Measurements from ENCODE around the gene HECTD2. TPM values are rescaled to one million over a fixed set of nuclear protein-coding genes. Genes with fewer than 3 reads are reported as not detected.

The HECTD2 gene, protein sequence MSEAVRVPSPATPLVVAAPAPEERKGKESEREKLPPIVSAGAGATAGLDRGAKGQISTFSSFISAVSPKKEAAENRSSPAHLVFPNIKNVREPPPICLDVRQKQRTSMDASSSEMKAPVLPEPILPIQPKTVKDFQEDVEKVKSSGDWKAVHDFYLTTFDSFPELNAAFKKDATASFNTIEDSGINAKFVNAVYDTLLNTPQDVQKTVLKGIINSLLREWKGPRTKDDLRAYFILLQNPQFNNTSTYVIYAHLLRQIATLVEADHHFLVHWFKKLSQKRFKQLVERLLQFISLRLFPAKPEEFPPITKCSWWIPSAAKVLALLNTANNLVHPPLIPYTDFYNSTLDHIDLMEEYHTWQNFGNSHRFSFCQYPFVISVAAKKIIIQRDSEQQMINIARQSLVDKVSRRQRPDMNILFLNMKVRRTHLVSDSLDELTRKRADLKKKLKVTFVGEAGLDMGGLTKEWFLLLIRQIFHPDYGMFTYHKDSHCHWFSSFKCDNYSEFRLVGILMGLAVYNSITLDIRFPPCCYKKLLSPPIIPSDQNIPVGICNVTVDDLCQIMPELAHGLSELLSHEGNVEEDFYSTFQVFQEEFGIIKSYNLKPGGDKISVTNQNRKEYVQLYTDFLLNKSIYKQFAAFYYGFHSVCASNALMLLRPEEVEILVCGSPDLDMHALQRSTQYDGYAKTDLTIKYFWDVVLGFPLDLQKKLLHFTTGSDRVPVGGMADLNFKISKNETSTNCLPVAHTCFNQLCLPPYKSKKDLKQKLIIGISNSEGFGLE
- 7.4 and 12.9 TPM in 2 replicates for total RNA-seq

DNA sequence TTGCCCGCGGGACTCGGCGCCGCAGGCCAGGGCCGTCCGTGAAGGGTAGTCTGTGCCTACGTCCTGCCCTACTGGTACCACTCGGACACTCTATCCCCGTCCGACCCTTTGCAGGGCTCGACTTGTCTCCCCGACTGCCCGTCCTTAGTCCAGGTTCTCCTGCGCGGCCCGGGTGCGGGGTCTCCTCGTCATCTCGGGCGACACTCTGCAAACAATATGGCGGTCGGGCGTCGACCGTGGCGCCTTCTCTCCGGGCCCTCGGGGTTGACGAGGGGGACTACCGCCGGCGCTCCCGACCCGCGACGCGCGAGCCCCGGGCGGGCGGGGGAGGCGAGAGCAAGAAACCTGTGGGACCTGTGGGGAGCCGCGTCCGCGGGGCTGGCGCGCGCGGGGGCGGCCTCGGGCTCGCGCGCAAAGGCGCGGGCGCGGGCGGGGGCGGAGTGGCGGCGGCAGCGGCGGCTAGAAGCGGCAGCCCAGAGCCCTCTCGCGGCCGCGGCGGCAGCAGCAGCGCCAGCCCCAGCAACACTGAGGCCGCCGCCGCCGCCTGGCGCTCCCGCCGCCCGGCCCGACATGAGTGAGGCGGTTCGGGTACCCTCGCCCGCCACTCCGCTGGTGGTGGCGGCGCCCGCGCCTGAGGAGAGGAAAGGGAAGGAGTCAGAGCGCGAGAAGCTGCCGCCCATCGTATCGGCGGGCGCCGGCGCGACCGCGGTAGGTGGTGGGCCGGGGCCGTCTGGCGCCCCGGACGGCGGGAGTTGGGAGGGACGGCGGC lies at the start of gene HECTD2:
TSS of gene HECTD2 (plus strand) at position 476 of the 769 bp plus-strand sequence. CDS start at position 571, 95 bp downstream.

Small RNA genes lying within 50 kb of the gene (small RNA-seq; reads per million reads assigned to genes)
- not detected for gene AL161798.1 (ENCODE audit: low replicate concordance)
- not detected for gene RPS27P1 (ENCODE audit: low replicate concordance)

Other genes with a start within 250 kb of the HECTD2 start
- 24.9 and 33.3 TPM in 2 replicates for gene PCGF5, start 189.7 kb upstream of the HECTD2 start, total RNA-seq
- gene PPP1R3C, start 222.7 kb downstream of the HECTD2 start, total RNA-seq, result 27.6 and 105 TPM in 2 replicates

Measured in placental pericyte (primary cell).